HepG2 (cell line): ENCODE measurements around the gene EFCAB8. TPM values are rescaled to one million over a fixed set of nuclear protein-coding genes. Genes with fewer than 3 reads are reported as not detected.
A peak's percentile ranks its signal among the peaks of the same experiment; 100 is the strongest.

ENCODE experiments used
- ATAC-seq: fragments of 200-7000 bp; cut with Tn5 transposase; 3 replicates; pipeline ENCODE4 v1.9.1; 2020; ENCODE audit warnings: mild to moderate bottlenecking, moderate library complexity
- BruUV-seq: library from RNA; stranded (reverse); fragments of 400-500 nt; replicated peaks from 2 replicates; lab custom pipeline; 2021; lab: Mats Ljungman, UMichigan
- CTCF ChIA-PET: fragments of 300-600 bp; formaldehyde crosslinking; extraction: SDS; loops from one replicate; lab custom pipeline; 2021; ENCODE audit warnings: low total read pairs, inconsistent platforms, low intra/inter-chr PET ratio; lab: Yijun Ruan, JAX
- POLR2A ChIA-PET: fragments of 350-600 bp; sonication (Branson Sonifier 250); formaldehyde crosslinking; loops from one replicate; lab custom pipeline; 2020; ENCODE audit warnings: antibody characterized with exemption, inconsistent platforms; lab: Yijun Ruan, JAX
- DNase-seq: peaks from one replicate; pipeline ENCODE4 v3.0.0-alpha.2; 2015; ENCODE audit warnings: low spot score
- FAIRE-seq: peaks from 3 replicates; lab custom pipeline; 2011; peaks lifted over from hg19 to GRCh38; lab: Jason Lieb, UNC
- H2AFZ ChIP-seq: one replicate; pipeline ENCODE4 v1.6.1; 2011; ENCODE audit warnings: low read length, inconsistent platforms
- H3K27ac ChIP-seq: fragments of 300-600 bp; 3 replicates; pipeline ENCODE4 v1.8.0; 2011; ENCODE audit warnings: mixed run types, mild to moderate bottlenecking, mixed read lengths, low read length, inconsistent platforms; ENCODE audit not compliant: insufficient read depth; ENCODE audit errors: extremely low read length
- H3K27me3 ChIP-seq, 2 experiments: fragments of 200-600 bp in 1 of 2; 2 replicates in 1 of 2; 3 replicates in 1 of 2; pipeline versions ENCODE4 v1.6.0 to v1.8.0; 2011; ENCODE audit warnings: low read length in 2 of 2, mild to moderate bottlenecking in 2 of 2, moderate library complexity in 2 of 2, inconsistent platforms in 1 of 2; ENCODE audit not compliant: insufficient read depth in 2 of 2, control insufficient read depth in 1 of 2
- H3K36me3 ChIP-seq, 2 experiments: fragments of 200-600 bp in 1 of 2; replicated peaks in 1 of 2; 2 replicates in 1 of 2; 3 replicates in 1 of 2; pipeline versions ENCODE4 v1.5.1 to v1.8.0; 2011; ENCODE audit warnings: low read length in 2 of 2, inconsistent platforms in 1 of 2; ENCODE audit not compliant: insufficient read depth in 2 of 2, control insufficient read depth in 1 of 2
- H3K4me1 ChIP-seq: 2 replicates; pipeline ENCODE4 v1.5.1; 2012; ENCODE audit warnings: low read length, inconsistent platforms; ENCODE audit not compliant: insufficient read depth
- H3K4me2 ChIP-seq: 2 replicates; pipeline ENCODE4 v1.6.0; 2011; ENCODE audit warnings: low read depth, low read length, inconsistent platforms
- H3K4me3 ChIP-seq, 3 experiments: fragments of 200-600 bp in 1 of 3; sonication (generic), shearing (Covaris generic) in 1 of 3; replicated peaks in 1 of 3; 2 replicates each; pipeline ENCODE4 v1.5.1; 2011 to 2016; ENCODE audit warnings: low read length in 3 of 3, inconsistent platforms in 2 of 3, low read depth in 2 of 3, mild to moderate bottlenecking in 2 of 3, control low read depth in 1 of 3, mixed read lengths in 1 of 3; ENCODE audit not compliant: insufficient read depth in 1 of 3
- H3K79me2 ChIP-seq: one replicate; pipeline ENCODE4 v1.6.1; 2011; ENCODE audit warnings: low read length, inconsistent platforms; ENCODE audit not compliant: insufficient read depth
- H3K9ac ChIP-seq: 2 replicates; pipeline ENCODE4 v1.6.0; 2011; ENCODE audit warnings: mild to moderate bottlenecking, low read depth, low read length, inconsistent platforms; ENCODE audit not compliant: insufficient read depth
- H3K9me3 ChIP-seq: 2 replicates; pipeline ENCODE4 v1.5.1; 2012; ENCODE audit warnings: mild to moderate bottlenecking, low read length
- H4K20me1 ChIP-seq: 2 replicates; pipeline ENCODE4 v1.6.0; 2011; ENCODE audit warnings: inconsistent platforms, mild to moderate bottlenecking, low read length, moderate library complexity; ENCODE audit not compliant: insufficient read depth
- ARID2 ChIP-seq: sonication (generic); formaldehyde crosslinking; IDR thresholded peaks from 2 replicates; pipeline ENCODE4 v1.8.1; 2022; ENCODE audit warnings: mild to moderate bottlenecking, missing genetic modification reagents, borderline replicate concordance
- ATF4 ChIP-seq, 2 experiments: fragments of 450-650 bp in 1 of 2; sonication (generic) in 1 of 2; formaldehyde crosslinking; IDR thresholded peaks; 2 replicates each; pipeline versions ENCODE4 v1.5.0 to v1.8.0; 2020 to 2022; ENCODE audit warnings: mild to moderate bottlenecking in 1 of 2, missing genetic modification reagents in 1 of 2
- ATF6 ChIP-seq: sonication (generic); formaldehyde crosslinking; conservative IDR thresholded peaks from 2 replicates; pipeline ENCODE4 v1.4.0; 2020; ENCODE audit warnings: missing genetic modification reagents
- CENPT ChIP-seq: sonication (generic); formaldehyde crosslinking; IDR thresholded peaks from 2 replicates; pipeline ENCODE4 v1.8.0; 2022; ENCODE audit warnings: low read depth, mild to moderate bottlenecking, moderate library complexity, missing genetic modification reagents
- CREB1 ChIP-seq, 2 experiments: fragments of 450-650 bp in 1 of 2; IDR thresholded peaks; 2 replicates each; pipeline ENCODE4 v1.6.1; 2016 to 2017; ENCODE audit warnings: control low read depth in 1 of 2, mild to moderate bottlenecking in 1 of 2, missing compliant biosample characterization in 1 of 2, missing genetic modification characterization in 1 of 2
- HOXA7 ChIP-seq: sonication (generic); formaldehyde crosslinking; IDR thresholded peaks from 2 replicates; pipeline ENCODE4 v1.8.1; 2022; ENCODE audit warnings: mild to moderate bottlenecking, missing genetic modification reagents, moderate library complexity
- KDM5B ChIP-seq: sonication (generic); formaldehyde crosslinking; IDR thresholded peaks from 2 replicates; pipeline ENCODE4 v1.4.0; 2020; ENCODE audit warnings: missing genetic modification reagents, mild to moderate bottlenecking, borderline replicate concordance
- KLF9 ChIP-seq: IDR thresholded peaks from 2 replicates; pipeline ENCODE4 v1.6.1; 2016; ENCODE audit warnings: low read depth
- NFE2 ChIP-seq: sonication (generic); formaldehyde crosslinking; IDR thresholded peaks from 2 replicates; pipeline ENCODE4 v1.4.0; 2020; ENCODE audit warnings: missing genetic modification reagents
- PHF21A ChIP-seq: sonication (generic); formaldehyde crosslinking; IDR thresholded peaks from 2 replicates; pipeline ENCODE4 v1.5.0; 2020; ENCODE audit warnings: mild to moderate bottlenecking, missing genetic modification reagents
- ZIK1 ChIP-seq: sonication (generic); formaldehyde crosslinking; IDR thresholded peaks from 2 replicates; pipeline ENCODE4 v1.5.0; 2020; ENCODE audit warnings: mild to moderate bottlenecking, low read depth, missing genetic modification reagents, borderline replicate concordance
- ZNF24 ChIP-seq: fragments of 450-650 bp; IDR thresholded peaks from 2 replicates; pipeline ENCODE4 v1.6.1; 2017; ENCODE audit warnings: antibody characterized with exemption, mild to moderate bottlenecking
- ZNF746 ChIP-seq: sonication (generic); formaldehyde crosslinking; IDR thresholded peaks from 2 replicates; pipeline ENCODE4 v1.8.0; 2022; ENCODE audit warnings: mild to moderate bottlenecking, missing genetic modification reagents
- ZNF749 ChIP-seq: sonication (generic); formaldehyde crosslinking; IDR thresholded peaks from 2 replicates; pipeline ENCODE4 v1.8.0; 2022; ENCODE audit warnings: mild to moderate bottlenecking, missing genetic modification reagents, moderate library complexity, borderline replicate concordance
- WGBS: methylation state at CpG from one replicate; pipeline ENCODE4 v1.1.6; 2017; ENCODE audit warnings: low lambda C conversion rate; 5-methylcytosine and 5-hydroxymethylcytosine counted together
- in situ Hi-C: cut with HindIII; loops from 2 replicates; pipeline ENCODE4 v1.10.0; 2017; ENCODE audit warnings: low pct_unique_long_range_greater_than_20kb; ENCODE audit not compliant: extremely low pct_ligation_motif_present
- intact Hi-C: fragments of 100-400 bp; cut with micrococcal nuclease; formaldehyde crosslinking; loops from one replicate; pipeline ENCODE4 v1.10.0; 2022; ENCODE audit not compliant: unreplicated experiment
- polyA plus RNA-seq, 8 experiments: library from polyadenylated mRNA; depleted of rRNA in 3 of 8; stranded (reverse) in 7 of 8; unstranded in 1 of 8; fragments of >200 nt; fragmentation: Illumina TruSeq in 4 of 8; extraction: Trizol in 4 of 8; gene quantifications; 2 replicates each; pipeline versions ENCODE4 v1.2.1 to v1.2.3, GENCODE V29; 2011 to 2016; ENCODE audit warnings: low read depth in 4 of 8, missing spikeins in 1 of 8, mixed read lengths in 1 of 8; ENCODE audit not compliant: insufficient read depth in 1 of 8
- total RNA-seq, 5 experiments: library from RNA; depleted of rRNA; stranded (reverse); fragments of >200 nt; fragmentation: Illumina TruSeq; extraction: Trizol; gene quantifications; 2 replicates each; pipeline ENCODE4 v1.2.3, GENCODE V29; 2016; ENCODE audit warnings: low read depth in 1 of 5

EFCAB8 gene
- total and polyA plus RNA-seq, 2 of the 13 experiments (the other 11 are each of a cell fraction or from before 2014, with no cell fraction given): 0.15 to 0.22 TPM

DNA sequence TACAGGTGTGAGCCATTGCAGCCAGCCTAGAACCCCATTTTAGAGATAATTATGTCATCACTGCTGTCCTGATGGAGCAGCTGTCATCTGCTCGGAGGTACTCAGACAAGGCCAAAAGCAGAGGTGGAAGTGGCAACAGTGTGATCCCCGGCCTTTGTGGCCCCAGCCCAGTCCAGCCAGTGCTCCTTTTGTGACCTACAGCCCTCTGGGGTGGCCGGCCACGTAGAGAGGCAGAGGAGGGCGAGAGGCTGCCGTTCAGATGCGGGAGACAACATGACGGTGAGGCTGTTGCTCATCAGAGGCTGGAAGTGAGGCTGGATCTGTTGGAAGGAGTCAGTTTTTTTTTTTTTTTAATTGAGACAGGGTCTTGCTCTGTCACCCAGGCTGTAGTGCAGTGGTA is 32.8 kb downstream of the EFCAB8 start:
- Histone ChIP-seq H3K36me3 (no peaks in the 10 kb centered on the region), H3K27ac (no peak overlapping the region), H3K4me3 (no peak overlapping the region), H3K9me3 (no peaks in the 10 kb centered on the region), H3K27me3 (peaks cover 5 to 16% of the 10 kb centered on the region in 2 experiments; a peak in 3 of 5 replicates), H4K20me1 (no peaks in the 10 kb centered on the region), H3K9ac (no peak overlapping the region), H3K4me1 (no peaks in the 10 kb centered on the region), H3K4me2 (no peak overlapping the region), H3K79me2 (no peaks in the 10 kb centered on the region), H2AFZ (no peak overlapping the region)
- TF ChIP-seq CREB1 (IDR thresholded peaks at IDR 0.05) (0 out of 2 replicates have a peak, but pooled peaks have one; percentile 6), CREB1 (CRISPR knock-in tag; IDR thresholded peaks at IDR 0.05) (no peak), KLF9 (CRISPR knock-in tag) (no peak)
- CTCF ChIA-PET: no interaction called here
- in situ Hi-C loops: loop anchor here (5.0 kb wide), 1 partner anchor 99 kb away; no protein-coding TSS in a partner anchor
- BruUV-seq: no TSS peak
- POLR2A ChIA-PET: no interaction called here
- ATAC-seq: no peak
- DNase-seq: no peak
- intact Hi-C loops: no loop called here
- FAIRE-seq: no peak
- 29% methylated on average over 7 of the region's 8 CpGs for WGBS

- intact Hi-C loops: no loop called here
- Histone ChIP-seq H3K79me2 (no peaks in the 10 kb centered on the region), H3K36me3 (no peaks in the 10 kb centered on the region), H3K4me1 (no peaks in the 10 kb centered on the region), H3K9me3 (no peaks in the 10 kb centered on the region), H3K4me2 (no peak overlapping the region), H2AFZ (no peak overlapping the region), H4K20me1 (no peaks in the 10 kb centered on the region), H3K4me3 (no peak overlapping the region), H3K27me3 (peaks cover 5 to 22% of the 10 kb centered on the region in 2 experiments; a peak in 3 of 5 replicates), H3K9ac (no peak overlapping the region), H3K27ac (no peak overlapping the region)
- ATAC-seq (no peak), DNase-seq (no peak)
- 45% methylated on average over 4 of the region's 4 CpGs for WGBS
- ChIA-PET POLR2A (no interaction called here), CTCF (no interaction called here)
- BruUV-seq: no TSS peak
- TF ChIP-seq ARID2 (no peak), ZNF749 (CRISPR knock-in tag) (no peak), ATF4 (CRISPR knock-in tag; IDR thresholded peaks at IDR 0.05) (no peak), ZIK1 (no peak), ATF6 (CRISPR knock-in tag) (no peak), PHF21A (CRISPR knock-in tag) (no peak), KDM5B (CRISPR knock-in tag) (no peak), HOXA7 (CRISPR knock-in tag) (no peak), ZNF24 (no peak), CENPT (no peak), ZNF746 (CRISPR knock-in tag) (no peak), NFE2 (no peak)
- TF ChIP-seq, all 625 proteins: peak for 0
- FAIRE-seq: no peak
- in situ Hi-C loops: loop anchor here (5.0 kb wide), 1 partner anchor 100 kb away; no protein-coding TSS in a partner anchor
Observed at GRCh38 chr20:32891926-32892660, 33.4 kb downstream of the EFCAB8 start.
